Measurements from ENCODE around the gene JMJD1C.

DNA sequence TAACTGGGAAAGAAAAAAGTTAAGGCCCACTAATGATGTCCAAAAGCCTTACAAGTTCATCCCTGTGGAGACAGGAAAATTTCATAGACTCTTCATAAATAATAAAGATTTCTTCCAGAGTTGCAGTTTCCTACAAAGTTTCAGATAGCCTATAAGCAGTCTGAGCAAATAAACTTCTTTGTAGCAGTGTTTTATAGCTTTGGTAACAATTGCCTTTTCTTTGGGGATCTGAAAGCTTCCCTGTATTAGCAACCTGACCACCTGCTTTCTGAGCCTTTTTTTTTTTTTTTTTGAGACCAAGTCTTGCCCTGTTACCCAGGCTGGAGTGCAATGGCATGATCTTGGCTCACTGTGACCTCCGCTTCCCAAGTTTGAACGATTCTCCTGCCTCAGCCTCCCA lies 182.7 kb downstream of the JMJD1C start:
- TF ChIP-seq, protein P1, sequence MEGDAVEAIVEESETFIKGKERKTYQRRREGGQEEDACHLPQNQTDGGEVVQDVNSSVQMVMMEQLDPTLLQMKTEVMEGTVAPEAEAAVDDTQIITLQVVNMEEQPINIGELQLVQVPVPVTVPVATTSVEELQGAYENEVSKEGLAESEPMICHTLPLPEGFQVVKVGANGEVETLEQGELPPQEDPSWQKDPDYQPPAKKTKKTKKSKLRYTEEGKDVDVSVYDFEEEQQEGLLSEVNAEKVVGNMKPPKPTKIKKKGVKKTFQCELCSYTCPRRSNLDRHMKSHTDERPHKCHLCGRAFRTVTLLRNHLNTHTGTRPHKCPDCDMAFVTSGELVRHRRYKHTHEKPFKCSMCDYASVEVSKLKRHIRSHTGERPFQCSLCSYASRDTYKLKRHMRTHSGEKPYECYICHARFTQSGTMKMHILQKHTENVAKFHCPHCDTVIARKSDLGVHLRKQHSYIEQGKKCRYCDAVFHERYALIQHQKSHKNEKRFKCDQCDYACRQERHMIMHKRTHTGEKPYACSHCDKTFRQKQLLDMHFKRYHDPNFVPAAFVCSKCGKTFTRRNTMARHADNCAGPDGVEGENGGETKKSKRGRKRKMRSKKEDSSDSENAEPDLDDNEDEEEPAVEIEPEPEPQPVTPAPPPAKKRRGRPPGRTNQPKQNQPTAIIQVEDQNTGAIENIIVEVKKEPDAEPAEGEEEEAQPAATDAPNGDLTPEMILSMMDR (IDR thresholded peaks at IDR 0.05), result no peak
- TF ChIP-seq POLR2A (IDR thresholded peaks at IDR 0.05), result no peak

All from adrenal gland (tissue), 5 donors.